NCI-H2029 (cell line): ENCODE data around the gene PITPNB.

ENCODE experiments used
- DNase-seq: peaks from one replicate; lab custom pipeline; 2025; lab: John Stamatoyannopoulos, UW

PITPNB gene

DNA sequence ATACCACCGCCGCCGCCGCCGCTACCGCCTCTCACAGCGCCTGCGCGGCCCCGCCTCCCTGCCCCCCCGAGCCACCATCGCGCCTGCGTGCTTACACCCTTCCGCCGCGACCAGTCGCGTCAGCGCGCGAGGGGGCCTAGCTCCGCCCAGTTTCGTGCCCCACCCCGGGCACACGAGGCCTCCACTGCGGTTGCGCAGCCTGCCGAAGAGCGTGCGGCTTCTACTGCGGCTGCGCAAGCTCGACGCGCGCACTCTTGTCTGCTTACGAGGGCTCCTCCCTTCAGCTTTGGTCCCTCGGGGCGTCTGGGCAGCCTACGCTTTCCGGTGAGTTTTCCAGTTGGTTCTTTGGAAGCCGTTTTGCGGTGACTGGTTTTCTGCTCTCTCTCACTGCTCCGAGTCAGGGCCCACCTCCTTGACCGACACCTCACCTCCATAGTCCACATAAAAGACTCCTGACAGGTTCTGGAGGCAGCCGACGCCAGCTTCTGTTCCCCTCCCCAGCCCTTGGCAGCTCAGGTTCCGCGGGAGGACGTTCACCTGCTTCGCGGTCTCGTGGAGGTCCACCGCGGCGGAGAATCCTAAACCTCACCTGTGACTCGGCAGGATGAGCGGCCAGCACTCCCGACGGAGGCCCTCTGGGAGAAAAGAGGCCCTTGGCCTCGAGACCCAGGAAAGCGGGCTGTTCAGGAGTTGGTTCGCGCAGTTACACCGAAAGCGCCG lies at the start of gene PITPNB:
Gene PITPNB (minus strand): TSS at position 35 of the 720 bp plus-strand sequence. CDS start 65 bp downstream, outside the sequence.
- DNase-seq: peak; percentile 91

DNA sequence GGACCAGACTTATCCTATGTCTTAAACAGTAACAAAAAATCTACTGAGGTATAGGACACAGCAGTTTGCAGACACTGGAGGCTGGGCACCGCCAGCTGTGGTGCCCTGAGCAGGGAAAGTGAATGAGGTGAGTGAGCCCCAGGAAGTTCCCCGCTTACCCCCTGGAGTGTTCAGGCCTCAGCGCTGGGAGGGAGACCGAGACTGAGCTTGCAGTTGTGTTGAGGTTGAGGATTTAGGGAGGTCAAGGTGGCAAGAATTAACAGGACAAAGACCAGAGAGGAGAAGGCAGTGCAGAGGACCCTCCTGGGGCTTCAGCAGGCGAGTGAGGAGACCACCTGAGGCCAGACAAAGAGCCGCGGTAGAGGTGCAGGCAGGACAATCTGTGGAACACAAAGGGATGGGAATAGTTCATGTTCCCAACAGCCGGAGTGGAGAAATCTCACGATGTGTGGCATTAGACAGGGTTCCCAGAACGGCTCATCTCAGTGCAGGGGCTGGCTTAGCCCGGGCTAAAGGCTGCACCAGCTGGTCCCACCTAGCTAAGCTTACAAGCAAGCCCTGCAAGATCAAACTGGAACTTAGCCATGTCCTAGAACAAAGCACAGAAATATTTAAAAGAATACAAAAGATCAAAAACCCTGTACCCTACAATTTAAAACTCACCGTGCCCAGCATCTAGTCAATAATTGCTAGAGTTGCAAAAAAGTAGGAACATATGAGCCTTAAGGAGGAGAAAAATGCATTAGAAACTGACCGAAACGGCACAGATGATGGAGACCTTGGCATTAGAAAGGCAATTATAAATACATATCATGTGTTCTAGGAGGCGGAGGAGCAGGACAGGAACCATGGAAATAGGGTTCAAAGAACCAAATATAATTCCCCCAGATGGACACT lies 47.4 kb upstream of the PITPNB start:
- no peak for DNase-seq

DNA sequence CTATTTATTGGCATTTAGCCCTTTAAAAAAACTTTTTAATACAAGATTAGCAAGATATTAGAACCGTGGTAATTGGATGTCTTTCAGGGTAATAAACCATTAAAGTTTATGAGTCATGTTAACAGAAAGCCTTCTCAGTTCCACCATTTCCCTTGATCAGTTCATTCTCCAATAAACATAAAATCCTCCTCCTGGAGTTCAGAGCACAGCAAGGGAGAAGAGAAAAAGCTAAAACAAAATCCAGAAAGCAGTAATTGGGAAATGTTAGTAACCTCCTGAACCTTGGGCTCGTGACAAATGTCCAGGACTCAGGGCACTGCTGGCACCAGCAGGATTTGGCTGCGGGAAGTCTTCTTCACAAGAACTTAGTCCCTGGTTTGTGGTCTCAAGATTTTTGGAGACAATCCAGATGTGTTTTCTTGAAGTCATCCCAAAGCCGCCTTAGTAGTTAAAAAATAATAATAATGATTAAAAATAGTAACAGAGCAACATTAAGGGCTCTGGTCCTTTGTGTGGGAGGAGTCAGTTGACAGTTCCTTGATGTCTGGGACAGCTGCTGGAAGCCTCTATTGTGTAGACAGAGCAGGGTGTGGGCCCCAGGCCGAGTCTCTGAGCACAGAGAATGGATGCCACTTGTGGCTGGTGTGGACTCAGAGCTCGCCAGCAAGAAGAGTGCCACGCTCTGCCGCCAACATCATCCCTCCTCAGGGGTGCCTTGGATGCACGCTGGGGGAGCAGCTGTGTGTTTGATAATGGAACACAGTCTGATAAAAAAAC lies 43.4 kb upstream of the PITPNB start:
- DNase-seq: peak; percentile 2

GRCh38 chr22:27961680-27962079 lies 42.6 kb upstream of the PITPNB start:
- DNase-seq: no peak

DNA sequence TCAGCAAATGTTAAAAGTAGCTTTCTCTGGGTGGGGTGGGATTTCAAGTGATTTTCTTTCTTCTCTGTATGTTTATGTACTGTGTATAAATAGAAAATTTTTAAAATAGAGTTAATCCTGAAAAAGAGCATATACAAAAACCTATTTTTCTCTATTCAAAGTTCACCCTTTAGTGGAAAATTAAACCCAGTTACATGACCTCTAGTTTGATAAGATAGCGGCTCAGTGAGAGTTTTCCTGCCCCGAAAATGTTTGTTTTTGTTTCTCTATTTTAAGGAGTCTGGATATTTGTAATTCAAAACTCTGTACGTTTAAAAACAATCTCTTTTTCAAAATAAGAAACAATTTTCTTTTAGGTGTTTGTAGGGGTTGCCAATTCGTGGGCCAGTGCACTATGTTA lies 42.1 kb upstream of the PITPNB start:
- no peak for DNase-seq

- no peak for DNase-seq
Measured at GRCh38 chr22:27959335-27960090, 40.5 kb upstream of the PITPNB start.

- no peak for DNase-seq
Measured at GRCh38 chr22:27952779-27953178, 33.7 kb upstream of the PITPNB start.

DNA sequence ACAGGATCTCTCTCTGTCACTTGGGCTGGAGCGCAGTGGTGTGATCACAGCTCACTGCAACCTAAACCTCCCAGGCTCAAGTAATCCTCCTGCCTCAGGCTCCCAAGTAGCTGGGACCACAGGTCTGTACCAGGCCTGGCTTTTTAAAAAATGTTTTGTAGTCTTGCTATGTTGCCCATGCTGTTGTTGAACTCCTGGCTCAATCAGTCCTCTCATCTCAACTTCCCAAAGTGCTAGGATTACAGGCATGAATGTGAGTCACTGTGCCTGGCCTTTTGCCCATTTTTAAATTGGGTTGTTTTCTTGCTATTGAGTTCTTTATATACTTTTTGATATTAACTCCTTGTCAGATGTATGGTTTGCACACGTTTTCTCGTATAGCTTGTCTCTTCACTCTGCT lies 33.0 kb upstream of the PITPNB start:
- DNase-seq: no peak

GRCh38 chr22:27949421-27949820 lies 30.4 kb upstream of the PITPNB start:
- no peak for DNase-seq

- no peak for DNase-seq
Measured at GRCh38 chr22:27948569-27948968, 29.5 kb upstream of the PITPNB start.

GRCh38 chr22:27947448-27947847 lies 28.4 kb upstream of the PITPNB start:
- DNase-seq: no peak

DNA sequence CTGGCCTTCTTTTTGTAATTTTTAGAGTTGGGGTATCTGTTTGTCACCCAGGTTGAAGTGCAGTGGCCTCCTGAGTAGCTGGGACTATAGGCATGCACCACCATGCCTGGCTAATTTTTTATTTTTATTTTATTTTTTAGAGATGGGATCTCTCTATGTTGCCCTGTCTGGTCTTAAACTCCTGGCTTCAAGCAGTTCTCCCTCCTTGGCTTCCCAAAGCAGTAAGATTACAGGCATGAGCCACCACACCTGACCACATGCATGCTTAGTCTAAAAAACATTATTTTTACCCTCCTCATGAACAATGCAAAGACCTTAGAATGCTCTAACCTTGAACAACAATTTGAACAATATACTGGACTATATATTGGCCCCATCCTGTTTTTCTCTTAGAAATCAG lies 22.1 kb upstream of the PITPNB start:
- DNase-seq: no peak

DNA sequence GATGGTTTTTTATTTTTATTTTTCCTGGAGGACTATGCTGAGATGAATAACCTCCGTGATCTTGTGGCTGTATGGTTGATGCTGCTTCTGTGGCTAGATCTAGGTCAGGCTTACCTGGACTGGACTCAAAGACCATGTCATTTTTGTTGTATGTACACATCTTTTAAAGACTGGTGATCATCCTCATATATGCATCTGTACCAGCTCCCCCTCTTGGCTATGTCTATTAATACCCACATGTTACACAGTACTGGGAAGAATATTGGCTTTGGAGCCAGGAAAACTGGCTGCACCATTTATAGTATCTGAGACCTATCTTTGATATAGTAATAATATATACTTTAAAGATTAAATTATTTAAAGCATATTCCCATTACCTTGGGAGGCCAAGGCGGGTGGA lies 18.4 kb upstream of the PITPNB start:
- no peak for DNase-seq

GRCh38 chr22:27935897-27936296 lies 16.8 kb upstream of the PITPNB start:
- DNase-seq: no peak

DNA sequence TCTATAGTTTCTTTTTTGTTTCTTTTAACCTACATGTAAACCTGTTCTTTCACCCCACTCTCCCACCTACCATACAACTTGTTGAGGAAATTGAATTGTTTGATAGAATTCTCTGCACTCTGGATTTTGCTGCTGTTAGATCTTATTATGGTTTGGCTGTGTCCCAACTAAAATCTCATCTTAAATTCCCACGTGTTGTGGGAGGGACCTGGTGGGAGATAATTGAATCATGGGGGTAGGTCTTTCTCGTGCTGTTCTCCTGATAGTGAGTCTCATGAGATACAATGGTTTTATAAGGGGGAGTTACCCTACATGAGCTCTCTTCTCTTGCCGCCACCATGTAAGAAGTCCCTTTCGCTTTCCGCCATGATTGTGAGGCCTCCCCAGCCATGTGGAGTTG lies 15.0 kb upstream of the PITPNB start:
- no peak for DNase-seq

GRCh38 chr22:27933186-27933983 lies 14.3 kb upstream of the PITPNB start:
- DNase-seq: no peak

DNA sequence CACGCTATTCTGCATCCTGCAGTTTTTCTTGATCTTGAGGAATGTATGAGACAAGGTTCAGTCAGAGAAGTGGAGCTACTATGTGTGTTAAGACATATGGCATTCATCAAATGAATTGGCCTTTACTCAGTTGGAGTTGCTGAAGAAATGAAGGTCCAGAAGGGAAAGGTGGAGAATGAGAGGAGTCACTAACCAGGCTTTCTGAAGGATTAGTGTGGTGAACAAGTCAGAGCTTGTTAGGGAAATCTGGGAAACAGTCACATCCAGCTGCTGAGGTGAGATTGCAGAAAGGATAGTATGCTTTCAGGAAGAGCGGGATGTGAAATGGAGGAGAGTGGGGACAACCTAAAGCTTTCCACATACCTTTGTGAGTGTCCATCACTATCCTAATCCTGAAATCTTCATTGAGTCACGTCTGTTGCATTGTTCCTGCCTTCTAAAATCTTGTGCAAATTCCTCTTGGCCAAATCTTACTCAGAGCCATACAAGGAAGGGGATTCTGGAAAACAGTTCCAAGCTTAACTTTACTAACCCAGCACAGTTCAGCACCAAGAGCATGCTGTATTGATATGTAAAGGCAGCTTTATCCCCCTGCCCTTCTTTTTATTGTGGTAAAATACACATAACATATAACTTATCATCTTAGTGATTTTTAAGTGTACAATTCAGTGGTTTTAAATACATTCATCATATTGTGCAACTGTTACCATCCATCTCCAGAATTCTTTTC lies 11.4 kb upstream of the PITPNB start:
- DNase-seq: no peak

DNA sequence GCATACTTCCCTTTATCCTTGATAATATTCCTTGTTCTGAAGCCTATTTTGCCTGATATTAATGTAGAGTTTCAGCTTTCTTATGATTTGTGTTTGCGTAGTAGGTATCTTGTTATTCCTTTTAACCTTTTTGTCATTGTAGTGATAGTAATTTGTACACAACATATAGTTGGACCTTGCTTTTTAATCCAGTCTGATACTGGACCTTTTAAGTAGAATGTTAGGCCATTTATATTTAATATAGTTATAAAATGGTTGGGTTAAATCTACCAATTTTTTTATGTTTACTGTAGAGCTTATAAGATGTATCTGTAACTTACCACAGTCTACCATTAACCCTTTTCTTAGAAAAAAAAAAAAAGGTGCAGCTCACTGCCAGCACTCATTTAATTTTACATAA lies 8.6 kb upstream of the PITPNB start:
- DNase-seq: no peak

DNA sequence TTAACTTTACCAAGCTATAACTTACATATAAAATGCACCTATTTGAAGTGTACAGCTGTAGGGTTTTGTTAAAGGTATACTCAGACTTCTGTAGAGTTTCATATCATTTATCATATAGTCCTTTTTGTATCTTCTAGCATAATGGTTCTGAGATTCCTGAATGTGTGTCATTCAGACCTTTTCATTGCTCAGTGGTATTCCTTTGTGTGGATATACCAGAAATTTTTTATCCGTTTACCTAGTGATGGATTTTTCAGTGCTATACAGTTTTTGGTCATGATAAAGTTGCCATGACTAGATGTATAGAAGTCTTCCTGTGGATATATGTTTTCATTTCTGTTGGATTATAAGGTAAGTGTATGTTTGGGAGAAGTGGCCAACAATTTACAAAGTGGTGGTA lies 6.3 kb upstream of the PITPNB start:
- no peak for DNase-seq
